ENCODE results near the gene MOB2.

The MOB2 gene

DNA sequence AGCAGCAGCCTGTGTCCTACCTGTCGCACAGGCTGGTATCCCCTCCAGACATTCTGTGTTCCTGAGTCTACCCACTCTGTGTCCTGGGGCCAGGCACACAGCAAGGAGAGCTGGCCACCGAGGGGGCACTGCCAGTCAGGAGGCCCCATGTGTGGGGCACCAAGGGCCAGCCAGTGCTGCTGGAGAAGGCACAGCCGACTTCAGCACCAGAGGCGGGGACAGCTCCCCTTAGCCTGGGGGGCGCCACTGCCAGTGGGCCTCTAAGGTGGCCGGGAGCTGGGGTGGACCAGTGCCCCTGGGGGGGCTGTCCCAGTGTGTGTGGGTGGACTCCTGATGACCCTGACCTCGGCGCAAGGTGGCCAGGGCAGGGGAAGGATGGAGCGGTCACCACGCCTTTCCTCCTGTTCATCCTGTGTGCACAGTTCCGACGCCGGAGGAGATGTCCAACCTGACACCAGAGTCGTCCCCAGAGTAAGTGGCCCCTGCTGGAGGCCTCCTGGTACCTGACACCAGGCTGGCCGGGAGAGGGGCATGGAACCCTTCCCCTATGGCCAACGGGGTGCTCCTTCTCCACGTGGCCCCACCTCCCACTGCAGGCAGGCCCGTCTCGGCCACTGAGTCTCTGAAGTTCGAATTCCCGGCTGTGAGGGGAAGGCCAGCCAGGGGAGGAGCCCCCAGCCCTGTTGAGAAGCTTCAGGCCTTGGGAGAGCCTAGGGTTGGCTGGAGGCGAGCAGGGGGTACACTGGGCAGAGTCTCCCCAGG is 35.4 kb downstream of the MOB2 start:
- H3K4me3 Mint-ChIP-seq = no peak overlapping the region
- H3K36me3 Mint-ChIP-seq = no peaks in the 10 kb centered on the region
- peaks cover 2% of the 10 kb centered on the region for H3K4me1 Mint-ChIP-seq
- DNase-seq (ENCODE audit: low spot score in 2 of 2) (no peak), ATAC-seq (ENCODE audit: low read depth) (no peak)
- no peak overlapping the region for H3K27ac Mint-ChIP-seq
- H3K27me3 Mint-ChIP-seq = peaks cover 2% of the 10 kb centered on the region
- no peaks in the 10 kb centered on the region for H3K9me3 Mint-ChIP-seq

DNA sequence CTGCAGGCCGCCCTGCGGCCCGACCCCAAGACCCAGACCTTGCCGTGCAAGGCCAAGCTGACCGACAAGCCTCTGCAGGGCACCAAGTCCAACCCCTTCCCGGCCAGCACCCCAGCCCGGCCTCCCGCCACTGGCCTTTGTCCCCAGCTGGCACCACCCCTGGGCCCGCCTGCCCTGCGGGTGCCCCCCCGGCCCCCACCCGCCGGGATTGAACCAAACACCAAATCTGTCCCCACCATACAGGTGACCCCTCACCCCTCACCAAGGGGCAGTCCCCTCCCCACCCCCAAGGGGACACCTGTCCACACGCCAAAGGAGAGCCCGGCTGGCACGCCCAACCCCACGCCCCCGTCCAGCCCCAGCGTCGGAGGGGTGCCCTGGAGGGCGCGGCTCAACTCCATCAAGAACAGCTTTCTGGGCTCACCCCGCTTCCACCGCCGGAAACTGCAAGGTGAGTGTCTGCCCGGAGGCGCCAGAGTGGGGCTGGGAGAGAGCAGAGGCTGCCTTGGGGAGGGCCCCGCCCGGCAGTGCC is 36.2 kb downstream of the MOB2 start:
- ATAC-seq (ENCODE audit: low read depth) = no peak
- DNase-seq (ENCODE audit: low spot score in 2 of 2) = no peak
- H3K27ac Mint-ChIP-seq = no peak overlapping the region
- peaks cover 2% of the 10 kb centered on the region for H3K4me1 Mint-ChIP-seq
- H3K27me3 Mint-ChIP-seq = peaks cover 2% of the 10 kb centered on the region
- H3K36me3 Mint-ChIP-seq = no peaks in the 10 kb centered on the region
- no peaks in the 10 kb centered on the region for H3K9me3 Mint-ChIP-seq
- H3K4me3 Mint-ChIP-seq = no peak overlapping the region

DNA sequence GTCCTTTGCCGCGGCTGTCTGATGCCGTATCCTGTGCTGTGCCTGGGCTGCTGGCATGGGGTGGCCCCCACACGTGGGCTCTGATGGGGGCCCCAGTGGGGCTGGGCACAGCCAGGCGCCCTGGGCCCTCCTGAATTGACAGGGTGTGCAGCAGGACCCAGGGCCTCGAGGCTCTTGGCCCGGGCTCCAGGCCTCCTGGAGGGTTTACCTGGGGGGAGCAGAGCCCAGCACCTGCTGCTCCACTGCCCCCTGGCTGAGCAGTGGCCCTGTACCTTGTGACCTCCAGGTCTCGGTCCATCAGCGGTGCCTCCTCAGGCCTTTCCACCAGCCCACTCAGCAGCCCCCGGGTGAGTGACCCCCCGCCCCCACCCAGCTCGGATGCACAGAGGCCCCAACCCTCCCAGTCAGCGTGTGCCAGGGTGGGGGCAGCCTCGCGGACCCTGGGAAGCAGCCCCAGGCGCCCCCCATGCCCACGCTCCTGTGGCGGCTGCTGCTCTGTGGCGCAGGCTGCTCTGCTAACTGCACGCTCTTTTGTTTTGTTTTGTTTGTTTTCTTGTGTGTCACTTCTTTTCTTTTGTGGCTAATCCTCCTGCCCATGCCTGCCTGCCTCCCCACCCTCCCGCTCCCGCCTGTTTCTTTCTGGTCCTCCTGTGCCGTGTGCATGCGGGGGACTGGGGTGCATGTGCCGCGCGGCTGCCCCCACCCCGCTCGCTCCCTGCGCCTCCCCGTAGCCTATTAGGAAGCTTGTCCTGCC is 36.9 kb downstream of the MOB2 start:
- no peak overlapping the region for H3K4me3 Mint-ChIP-seq
- ATAC-seq (ENCODE audit: low read depth) (no peak), DNase-seq (ENCODE audit: low spot score in 2 of 2) (no peak)
- H3K36me3 Mint-ChIP-seq = no peaks in the 10 kb centered on the region
- H3K27ac Mint-ChIP-seq = no peak overlapping the region
- no peaks in the 10 kb centered on the region for H3K9me3 Mint-ChIP-seq
- peaks cover 4% of the 10 kb centered on the region for H3K4me1 Mint-ChIP-seq
- H3K27me3 Mint-ChIP-seq = peaks cover 4% of the 10 kb centered on the region

DNA sequence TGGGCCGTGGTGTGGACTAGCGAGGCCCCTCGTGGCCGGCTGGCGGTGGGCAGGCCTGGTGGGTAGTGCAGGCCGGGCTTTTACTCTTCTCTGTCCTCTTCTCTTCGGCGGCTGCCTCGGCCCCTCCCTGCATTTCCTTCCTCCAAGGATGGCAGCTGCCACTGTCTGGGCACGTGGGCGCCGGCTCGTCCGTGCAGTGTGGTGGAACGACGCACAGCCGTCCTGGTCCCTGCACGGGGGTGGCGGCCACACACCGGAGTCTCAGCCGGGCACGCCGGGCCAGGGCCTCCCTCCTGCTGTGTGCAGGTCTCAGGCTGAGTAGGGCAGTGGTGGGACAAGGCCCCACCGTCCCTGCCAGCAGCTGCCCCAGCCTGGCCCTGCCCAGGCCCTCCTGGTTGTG is 37.7 kb downstream of the MOB2 start:
- Mint-ChIP-seq H3K9me3 (no peaks in the 10 kb centered on the region), H3K4me1 (peaks cover 4% of the 10 kb centered on the region), H3K27me3 (peaks cover 4% of the 10 kb centered on the region), H3K27ac (no peak overlapping the region), H3K4me3 (no peak overlapping the region), H3K36me3 (no peaks in the 10 kb centered on the region)
- no peak for DNase-seq (ENCODE audit: low spot score in 2 of 2)
- ATAC-seq (ENCODE audit: low read depth) = no peak

DNA sequence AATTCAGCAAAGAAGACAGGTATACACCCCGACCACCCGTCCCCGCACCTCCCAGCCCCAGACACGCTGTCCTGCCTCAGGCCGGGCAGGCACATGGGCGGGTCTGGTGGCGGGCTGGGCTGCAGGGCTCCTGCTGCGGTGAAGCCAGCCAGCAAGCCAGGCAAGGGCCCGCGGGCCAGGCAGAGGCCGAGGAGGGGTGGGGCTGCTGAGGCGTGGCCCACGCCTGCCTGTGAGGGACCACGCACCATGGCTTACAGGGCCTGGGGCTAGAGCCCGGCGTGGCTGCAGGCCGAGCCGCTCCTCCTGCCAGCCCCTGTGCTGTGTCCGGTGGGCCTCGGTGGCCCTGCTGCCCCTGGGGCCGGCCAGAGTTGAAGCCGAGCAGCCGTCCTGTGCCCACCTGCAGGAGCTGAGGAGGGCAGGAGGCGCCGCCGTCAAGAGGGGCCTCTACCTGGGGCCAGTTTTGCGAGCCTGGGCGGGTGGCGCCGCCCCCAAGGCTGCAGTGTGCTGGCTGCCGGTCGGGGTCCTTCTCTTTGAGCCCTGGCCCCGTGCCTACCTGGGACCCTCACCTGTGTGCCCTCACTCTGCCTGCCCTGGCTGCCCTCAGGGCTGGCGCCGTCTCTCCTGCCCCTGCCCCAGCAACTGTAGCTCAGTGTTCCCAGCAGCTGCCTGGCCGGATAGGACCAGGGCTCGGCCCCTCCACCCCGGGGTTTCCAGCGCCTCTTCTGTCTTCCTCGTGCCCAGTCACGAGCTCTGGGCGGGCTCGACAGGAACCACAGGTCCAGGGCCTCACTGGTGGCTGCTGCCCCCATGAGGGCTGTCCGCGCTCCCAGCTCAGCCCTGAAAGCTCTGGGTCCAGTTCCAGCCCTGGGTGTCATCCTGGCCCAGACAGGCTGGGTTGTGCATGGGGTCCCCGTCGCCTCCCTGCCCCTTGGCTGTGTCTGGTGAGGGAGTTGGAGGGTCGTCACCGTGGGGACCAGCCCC is 38.4 kb downstream of the MOB2 start:
- Mint-ChIP-seq H3K4me3 (no peak overlapping the region), H3K27ac (no peak overlapping the region), H3K36me3 (no peaks in the 10 kb centered on the region), H3K27me3 (peaks cover 4% of the 10 kb centered on the region), H3K4me1 (peaks cover 4% of the 10 kb centered on the region), H3K9me3 (no peaks in the 10 kb centered on the region)
- DNase-seq (ENCODE audit: low spot score in 2 of 2) (no peak), ATAC-seq (ENCODE audit: low read depth) (no peak)

DNA sequence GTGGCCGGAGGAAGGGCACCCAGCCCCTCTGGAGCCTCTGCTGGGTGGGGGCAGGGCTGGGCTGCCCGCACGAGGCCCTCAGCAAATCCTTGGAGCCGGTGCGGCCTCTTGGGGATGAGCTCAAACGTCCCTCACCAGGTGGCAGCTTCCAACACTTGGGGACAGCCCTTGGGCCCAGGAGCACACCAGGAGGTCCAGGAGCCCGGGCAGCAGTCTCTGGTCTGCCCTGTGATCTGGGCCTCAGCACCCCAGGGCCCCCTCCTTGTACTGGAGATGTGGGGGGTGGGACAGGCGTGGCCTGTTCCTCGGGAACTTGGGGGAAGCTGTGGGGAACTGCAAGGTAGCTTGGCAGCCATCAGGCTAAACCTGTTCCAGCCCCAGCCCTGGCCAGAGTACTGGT is 40.0 kb downstream of the MOB2 start:
- DNase-seq (ENCODE audit: low spot score in 2 of 2) (no peak), ATAC-seq (ENCODE audit: low read depth) (no peak)
- peaks cover 2% of the 10 kb centered on the region for H3K27me3 Mint-ChIP-seq
- H3K9me3 Mint-ChIP-seq = no peaks in the 10 kb centered on the region
- no peak overlapping the region for H3K27ac Mint-ChIP-seq
- H3K4me3 Mint-ChIP-seq = no peak overlapping the region
- H3K4me1 Mint-ChIP-seq = peaks cover 4% of the 10 kb centered on the region
- no peaks in the 10 kb centered on the region for H3K36me3 Mint-ChIP-seq

DNA sequence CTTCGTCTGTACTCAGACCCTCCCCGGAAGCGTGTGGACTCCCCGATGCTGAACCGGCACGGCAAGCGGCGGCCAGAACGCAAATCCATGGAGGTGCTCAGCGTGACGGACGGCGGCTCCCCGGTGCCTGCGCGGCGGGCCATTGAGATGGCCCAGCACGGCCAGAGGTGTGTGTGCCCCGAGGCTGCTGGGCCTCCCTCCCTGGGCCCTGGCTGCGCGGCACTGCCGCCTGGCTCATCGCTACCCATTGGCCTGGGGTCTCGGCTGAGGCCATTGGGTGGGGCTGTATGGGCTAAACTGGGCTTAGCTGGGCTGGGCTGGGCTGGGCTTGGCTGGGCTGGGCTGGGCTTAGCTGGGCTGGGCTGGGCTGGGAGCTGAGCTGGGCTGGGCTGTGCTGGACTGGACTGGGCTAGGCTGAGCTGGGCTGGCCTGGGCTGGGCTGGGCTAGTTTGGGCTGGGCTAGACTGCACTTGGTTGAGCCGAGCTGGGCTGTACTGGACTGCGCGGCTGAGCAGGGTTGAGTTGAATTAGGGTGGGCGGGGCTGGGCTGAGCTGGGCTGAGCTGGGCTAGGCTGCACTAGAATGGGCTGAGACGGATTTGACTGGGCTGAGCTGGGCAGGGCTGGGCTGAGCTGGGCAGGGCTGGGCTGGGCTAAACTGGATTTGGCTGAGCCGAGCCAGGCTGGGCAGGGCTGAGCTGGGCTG is 40.7 kb downstream of the MOB2 start:
- H3K4me3 Mint-ChIP-seq = no peak overlapping the region
- H3K9me3 Mint-ChIP-seq = no peaks in the 10 kb centered on the region
- peaks cover 2% of the 10 kb centered on the region for H3K27me3 Mint-ChIP-seq
- ATAC-seq (ENCODE audit: low read depth) = no peak
- H3K27ac Mint-ChIP-seq = no peak overlapping the region
- DNase-seq (ENCODE audit: low spot score in 2 of 2) = no peak
- no peaks in the 10 kb centered on the region for H3K36me3 Mint-ChIP-seq
- H3K4me1 Mint-ChIP-seq = peaks cover 4% of the 10 kb centered on the region

DNA sequence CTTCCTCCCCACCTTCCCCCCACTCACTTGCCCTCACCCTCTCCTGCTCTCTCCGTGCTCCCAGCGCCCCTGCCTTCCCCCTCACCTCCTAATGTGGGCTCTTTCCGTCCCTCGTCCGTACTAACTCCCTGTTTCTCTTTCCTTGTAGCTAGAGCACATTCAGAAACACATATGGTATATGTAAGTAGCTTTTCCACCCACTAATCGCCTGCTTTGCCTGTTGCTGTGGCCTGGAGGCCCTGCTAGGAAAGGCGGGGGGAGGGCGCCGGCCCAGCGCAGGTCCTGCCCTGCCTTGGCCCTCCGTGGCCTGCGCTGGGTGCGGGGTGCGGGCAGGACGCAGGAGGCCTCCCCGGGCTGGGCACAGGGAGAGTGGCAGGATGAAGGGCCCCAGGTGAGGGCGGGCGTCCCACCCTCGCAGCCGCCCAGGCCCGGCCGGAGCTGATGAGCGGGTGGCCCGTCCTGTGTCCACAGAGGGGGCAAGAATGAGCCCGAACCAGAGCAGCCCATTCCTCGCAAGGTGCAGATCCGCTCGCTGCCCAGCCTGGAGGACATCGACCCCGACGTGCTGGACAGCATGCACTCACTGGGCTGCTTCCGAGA is 41.7 kb downstream of the MOB2 start:
- H3K4me1 Mint-ChIP-seq = peaks cover 4% of the 10 kb centered on the region
- H3K27ac Mint-ChIP-seq = no peak overlapping the region
- no peak overlapping the region for H3K4me3 Mint-ChIP-seq
- H3K27me3 Mint-ChIP-seq = peaks cover 2% of the 10 kb centered on the region
- no peaks in the 10 kb centered on the region for H3K36me3 Mint-ChIP-seq
- ATAC-seq (ENCODE audit: low read depth) (no peak), DNase-seq (ENCODE audit: low spot score in 2 of 2) (no peak)
- no peaks in the 10 kb centered on the region for H3K9me3 Mint-ChIP-seq

DNA sequence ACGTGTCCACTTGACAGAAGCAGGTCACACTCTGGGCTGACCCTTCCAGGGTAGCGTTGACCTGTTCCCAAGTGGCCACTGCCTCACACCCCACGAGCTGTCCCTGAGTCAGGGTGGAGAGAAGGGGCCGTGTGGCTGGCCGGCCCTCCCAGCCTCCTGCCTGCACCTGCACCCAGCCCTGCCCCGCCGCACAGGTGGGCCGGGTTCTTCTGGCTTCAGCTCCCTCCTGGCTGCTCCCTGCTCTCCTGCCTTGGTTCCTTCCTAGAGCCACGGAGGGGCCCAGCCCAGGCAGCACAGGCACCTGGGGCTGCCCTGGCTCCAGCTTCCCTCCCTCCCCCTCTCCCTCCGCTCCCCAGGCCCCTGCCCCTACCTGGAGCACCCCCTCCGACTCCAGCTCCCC is 42.3 kb downstream of the MOB2 start:
- peaks cover 4% of the 10 kb centered on the region for H3K4me1 Mint-ChIP-seq
- H3K27me3 Mint-ChIP-seq = peaks cover 5% of the 10 kb centered on the region
- no peaks in the 10 kb centered on the region for H3K36me3 Mint-ChIP-seq
- ATAC-seq (ENCODE audit: low read depth) (no peak), DNase-seq (ENCODE audit: low spot score in 2 of 2) (no peak)
- H3K9me3 Mint-ChIP-seq = no peaks in the 10 kb centered on the region
- H3K4me3 Mint-ChIP-seq = no peak overlapping the region
- no peak overlapping the region for H3K27ac Mint-ChIP-seq

DNA sequence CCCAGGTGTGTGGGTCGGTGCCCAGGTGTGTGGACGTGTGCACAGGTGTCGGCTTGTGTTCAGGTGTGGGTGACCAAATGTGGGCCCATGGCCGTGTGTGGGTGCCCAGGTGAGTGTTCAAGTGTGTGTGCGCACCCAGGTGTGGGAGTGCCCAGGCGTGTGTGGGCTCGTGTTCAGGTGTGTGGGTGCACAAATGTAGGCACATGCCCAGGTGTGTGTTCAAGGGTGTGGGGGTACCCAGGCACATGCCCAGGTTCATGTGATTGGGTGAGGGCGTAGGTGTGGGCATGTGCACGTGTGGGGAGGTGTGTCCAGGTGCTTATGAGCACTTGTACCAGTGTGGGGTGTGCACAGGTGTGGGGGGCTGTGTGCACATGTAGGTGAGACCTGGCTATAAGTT is 42.8 kb downstream of the MOB2 start:
- Mint-ChIP-seq H3K9me3 (no peaks in the 10 kb centered on the region), H3K27me3 (peaks cover 5% of the 10 kb centered on the region), H3K36me3 (no peaks in the 10 kb centered on the region), H3K27ac (no peak overlapping the region), H3K4me1 (peaks cover 2% of the 10 kb centered on the region), H3K4me3 (no peak overlapping the region)
- DNase-seq (ENCODE audit: low spot score in 2 of 2) = no peak
- ATAC-seq (ENCODE audit: low read depth) = no peak

DNA sequence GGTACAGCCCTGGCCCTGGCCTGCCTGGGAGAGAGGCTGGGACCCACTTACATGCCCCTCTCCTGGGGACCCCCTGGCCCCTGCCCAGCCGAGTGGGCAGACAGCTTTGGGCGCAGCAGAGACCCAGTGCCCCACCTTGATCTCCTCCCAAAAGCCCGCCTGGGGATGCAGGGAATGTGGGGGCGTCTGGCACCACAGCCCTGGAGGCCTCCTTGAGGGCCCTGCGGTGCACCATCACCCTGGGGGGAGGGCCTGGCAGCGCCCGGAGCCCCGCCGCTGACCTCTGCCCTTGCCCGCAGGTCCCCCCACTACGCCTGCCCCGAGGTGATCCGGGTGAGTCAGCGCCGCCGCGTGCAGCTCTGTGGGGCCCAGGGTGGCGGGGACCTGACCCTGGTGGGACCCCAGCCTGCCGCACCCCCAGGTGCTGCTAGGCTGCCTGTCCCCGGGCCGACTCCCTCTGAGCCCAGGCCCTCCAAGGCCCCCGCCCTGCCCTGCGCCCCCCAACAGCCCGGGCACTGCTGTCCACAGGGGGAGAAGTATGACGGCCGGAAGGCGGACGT is 43.7 kb downstream of the MOB2 start:
- H3K4me1 Mint-ChIP-seq = peaks cover 2% of the 10 kb centered on the region

DNA sequence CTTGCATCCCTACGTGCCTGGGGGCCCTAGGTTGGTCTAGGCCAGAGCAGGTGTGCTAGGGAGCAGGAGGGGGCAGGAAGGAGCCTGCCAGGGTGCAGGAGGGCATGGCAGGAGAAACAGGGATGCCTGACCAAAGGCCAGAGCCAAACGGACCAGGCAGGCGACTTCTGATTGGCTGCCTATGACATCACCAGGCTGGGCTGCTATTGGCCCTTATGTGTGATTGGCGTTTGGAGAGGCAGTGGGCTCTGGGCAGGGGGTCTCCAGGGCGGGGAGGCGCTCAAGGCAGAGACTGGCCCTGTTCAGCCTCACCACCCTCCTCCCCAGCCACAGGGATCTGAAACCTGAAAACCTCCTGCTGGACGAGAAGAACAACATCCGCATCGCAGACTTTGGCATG is 44.4 kb downstream of the MOB2 start:
- no peak for DNase-seq (ENCODE audit: low spot score in 2 of 2)
- Mint-ChIP-seq H3K4me3 (no peak overlapping the region), H3K9me3 (no peaks in the 10 kb centered on the region), H3K36me3 (no peaks in the 10 kb centered on the region), H3K27ac (no peak overlapping the region), H3K4me1 (peaks cover 2% of the 10 kb centered on the region), H3K27me3 (peaks cover 5% of the 10 kb centered on the region)
- no peak for ATAC-seq (ENCODE audit: low read depth)

More for the DNA sequence above, 43.7 kb downstream of the MOB2 start:
- Mint-ChIP-seq H3K9me3 (no peaks in the 10 kb centered on the region), H3K27me3 (peaks cover 5% of the 10 kb centered on the region), H3K4me3 (no peak overlapping the region), H3K36me3 (no peaks in the 10 kb centered on the region), H3K27ac (no peak overlapping the region)
- ATAC-seq (ENCODE audit: low read depth) (no peak), DNase-seq (ENCODE audit: low spot score in 2 of 2) (no peak)

DNA sequence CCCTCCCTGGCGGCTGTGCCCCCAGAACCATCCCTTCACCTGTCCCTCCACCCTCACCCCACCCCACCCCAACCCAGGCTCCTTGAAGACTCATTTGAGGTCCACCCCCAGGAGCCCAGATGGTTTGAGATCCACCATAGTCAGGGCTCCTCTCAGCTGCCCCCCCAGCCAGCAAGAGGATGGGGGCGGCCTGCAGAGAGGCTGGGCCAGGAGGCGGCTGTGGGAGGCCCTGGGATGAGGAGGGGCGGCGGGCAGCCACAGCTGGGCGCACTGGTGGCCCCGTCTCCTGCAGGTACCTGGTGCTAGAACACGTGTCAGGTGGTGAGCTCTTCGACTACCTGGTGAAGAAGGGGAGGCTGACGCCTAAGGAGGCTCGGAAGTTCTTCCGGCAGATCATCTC is 46.1 kb downstream of the MOB2 start:
- H3K4me3 Mint-ChIP-seq = no peak overlapping the region
- DNase-seq (ENCODE audit: low spot score in 2 of 2) = no peak
- no peaks in the 10 kb centered on the region for H3K36me3 Mint-ChIP-seq
- H3K4me1 Mint-ChIP-seq = peaks cover 2% of the 10 kb centered on the region
- no peak overlapping the region for H3K27ac Mint-ChIP-seq
- H3K27me3 Mint-ChIP-seq = peaks cover 5% of the 10 kb centered on the region
- H3K9me3 Mint-ChIP-seq = no peaks in the 10 kb centered on the region
- no peak for ATAC-seq (ENCODE audit: low read depth)

Measured in memory B cell (primary cell).